OCI-LY7 (cell line): ENCODE results near the gene MYBPHL. TPM values are rescaled to one million over a fixed set of nuclear protein-coding genes. Genes with fewer than 3 reads are reported as not detected.

Source experiments
- BruUV-seq: library from RNA; stranded (reverse); fragments of 400-500 nt; replicated peaks from 2 replicates; lab custom pipeline; 2021; lab: Mats Ljungman, UMichigan
- CTCF ChIA-PET: fragments of 300-600 bp; sonication (Branson Sonifier 250); formaldehyde crosslinking; loops from one replicate; lab custom pipeline; 2022; ENCODE audit warnings: antibody characterized with exemption; ENCODE audit not compliant: unreplicated experiment; lab: Charles Lee
- POLR2A ChIA-PET: fragments of 300-600 bp; sonication (Branson Sonifier 250); formaldehyde crosslinking; loops from one replicate; lab custom pipeline; 2022; ENCODE audit warnings: antibody characterized with exemption; lab: Charles Lee
- DNase-seq: peaks from one replicate; pipeline ENCODE4 v3.0.0-alpha.2; 2015; ENCODE audit warnings: low spot score
- H2AFZ ChIP-seq: fragments of 200-600 bp; sonication (generic), shearing (Covaris generic); 2 replicates; pipeline ENCODE4 v1.6.1; 2014; ENCODE audit warnings: mild to moderate bottlenecking, antibody characterized with exemption, low read length, moderate library complexity
- H3K27ac ChIP-seq: fragments of 200-600 bp; sonication (generic); 2 replicates; pipeline ENCODE4 v1.5.1; 2014; ENCODE audit warnings: mixed run types, low read depth, mild to moderate bottlenecking, moderate library complexity, low read length, inconsistent platforms; ENCODE audit not compliant: poor library complexity, severe bottlenecking
- H3K36me3 ChIP-seq: fragments of 200-600 bp; sonication (generic); 2 replicates; pipeline ENCODE4 v1.6.1; 2014; ENCODE audit warnings: mild to moderate bottlenecking, antibody characterized with exemption, low read length, moderate library complexity, mixed read lengths; ENCODE audit not compliant: insufficient read depth
- H3K4me1 ChIP-seq: fragments of 200-600 bp; sonication (generic); 2 replicates; pipeline ENCODE4 v1.5.1; 2014; ENCODE audit warnings: mild to moderate bottlenecking, low read length; ENCODE audit not compliant: insufficient read depth, poor library complexity, severe bottlenecking
- H3K4me2 ChIP-seq: fragments of 200-600 bp; sonication (generic); 2 replicates; pipeline ENCODE4 v1.6.1; 2014; ENCODE audit warnings: mild to moderate bottlenecking, low read length
- H3K4me3 ChIP-seq: fragments of 200-600 bp; sonication (generic); 2 replicates; pipeline ENCODE4 v1.5.1; 2014; ENCODE audit warnings: mild to moderate bottlenecking, low read depth, low read length; ENCODE audit not compliant: poor library complexity, severe bottlenecking
- H3K79me2 ChIP-seq: fragments of 200-600 bp; sonication (generic); 2 replicates; pipeline ENCODE4 v1.6.1; 2016; ENCODE audit warnings: low read depth, mild to moderate bottlenecking, low read length, moderate library complexity, mixed read lengths; ENCODE audit not compliant: insufficient read depth
- H3K9me2 ChIP-seq: fragments of 200-600 bp; sonication (generic); 2 replicates; pipeline ENCODE4 v1.6.1; 2016; ENCODE audit warnings: mild to moderate bottlenecking, low read length, mixed read lengths; ENCODE audit not compliant: insufficient read depth
- H3K9me3 ChIP-seq: fragments of 200-600 bp; sonication (generic); 2 replicates; pipeline ENCODE4 v1.6.1; 2014; ENCODE audit warnings: mild to moderate bottlenecking, mixed run types, low read length, mixed read lengths
- H4K20me1 ChIP-seq: fragments of 200-600 bp; sonication (generic); 2 replicates; pipeline ENCODE4 v1.6.1; 2014; ENCODE audit warnings: mild to moderate bottlenecking, antibody characterized with exemption, low read length, moderate library complexity, mixed read lengths; ENCODE audit not compliant: insufficient read depth
- CTCF ChIP-seq: fragments of 200-600 bp; sonication (generic); conservative IDR thresholded peaks from 2 replicates; pipeline ENCODE4 v1.5.1; 2014; ENCODE audit warnings: mild to moderate bottlenecking, antibody characterized with exemption, low read length, moderate library complexity, mixed read lengths
- EZH2phosphoT487 ChIP-seq: fragments of 200-600 bp; sonication (generic); IDR thresholded peaks from 2 replicates; pipeline ENCODE4 v1.6.1; 2018; ENCODE audit warnings: low read depth, borderline replicate concordance, mild to moderate bottlenecking, mixed run types, antibody characterized with exemption, low read length, moderate library complexity, mixed read lengths
- intact Hi-C: fragments of 100-400 bp; cut with micrococcal nuclease; formaldehyde crosslinking; loops from one replicate; pipeline ENCODE4 v1.10.0; 2022; ENCODE audit not compliant: unreplicated experiment
- total RNA-seq, 2 experiments: library from RNA; depleted of rRNA in 1 of 2; stranded (reverse); fragments of >200 nt in 1 of 2; shearing (Covaris generic) in 1 of 2; gene quantifications; 2 replicates each; pipeline ENCODE4 v1.2.3, GENCODE V29; 2014 to 2022

The MYBPHL gene
- total RNA-seq, 2 experiments from 2014 or later, result 0.16 TPM; not detected in 1

- H2AFZ ChIP-seq, result no peak overlapping the region
- H3K4me3 ChIP-seq, result no peak overlapping the region
- no peaks in the 10 kb centered on the region for H3K9me2 ChIP-seq
- no peaks in the 10 kb centered on the region for H3K79me2 ChIP-seq
- POLR2A ChIA-PET, result interaction anchor here (0.9 kb wide), 1 partner anchor 13 kb away, joined by 3 read pairs; no protein-coding TSS in a partner anchor
- no peak for DNase-seq
- H3K27ac ChIP-seq, result no peak overlapping the region
- intact Hi-C loops, result no loop called here
- H3K9me3 ChIP-seq, result no peaks in the 10 kb centered on the region
- no TSS peak for BruUV-seq
- H3K4me1 ChIP-seq, result peaks cover 3% of the 10 kb centered on the region
- TF ChIP-seq CTCF (no peak), EZH2phosphoT487 (no peak)
- H3K4me2 ChIP-seq, result no peak overlapping the region
- CTCF ChIA-PET, result no interaction called here
- H4K20me1 ChIP-seq, result no peaks in the 10 kb centered on the region
- H3K36me3 ChIP-seq, result peaks cover 4% of the 10 kb centered on the region; the same call in 1 of the 2 replicates
Measured at GRCh38 chr1:109243860-109244552, 62.8 kb downstream of the MYBPHL start.

GRCh38 chr1:109243221-109243620, 63.6 kb downstream of the MYBPHL start:
- H2AFZ ChIP-seq, result no peak overlapping the region
- no peaks in the 10 kb centered on the region for H3K9me3 ChIP-seq
- H3K79me2 ChIP-seq, result no peaks in the 10 kb centered on the region
- no peak overlapping the region for H3K4me3 ChIP-seq
- DNase-seq, result no peak
- intact Hi-C loops, result no loop called here
- H3K4me2 ChIP-seq, result no peak overlapping the region
- TF ChIP-seq EZH2phosphoT487 (no peak), CTCF (no peak)
- no peak overlapping the region for H3K27ac ChIP-seq
- no peaks in the 10 kb centered on the region for H4K20me1 ChIP-seq
- H3K4me1 ChIP-seq, result no peaks in the 10 kb centered on the region
- peaks cover 12% of the 10 kb centered on the region for H3K36me3 ChIP-seq
- CTCF ChIA-PET, result no interaction called here
- no peaks in the 10 kb centered on the region for H3K9me2 ChIP-seq
- POLR2A ChIA-PET, result interaction anchor here (1.0 kb wide), 1 partner anchor 11 kb away, joined by 3 read pairs; no protein-coding TSS in a partner anchor
- no TSS peak for BruUV-seq

- Histone ChIP-seq H3K36me3 (peaks cover 20% of the 10 kb centered on the region), H3K27ac (no peak overlapping the region), H3K79me2 (no peaks in the 10 kb centered on the region), H4K20me1 (no peaks in the 10 kb centered on the region), H3K4me1 (no peaks in the 10 kb centered on the region), H3K4me3 (no peak overlapping the region), H3K9me3 (no peaks in the 10 kb centered on the region), H3K4me2 (no peak overlapping the region), H2AFZ (no peak overlapping the region), H3K9me2 (no peaks in the 10 kb centered on the region)
- BruUV-seq, result no TSS peak
- no peak for DNase-seq
- POLR2A ChIA-PET, result interaction anchor here (0.6 to 1.0 kb wide), 2 partner anchors 12 to 419 kb away, joined by 3 read pairs; no protein-coding TSS in a partner anchor
- CTCF ChIA-PET, result no interaction called here
- intact Hi-C loops, result no loop called here
- TF ChIP-seq CTCF (no peak), EZH2phosphoT487 (no peak)
Measured at GRCh38 chr1:109242387-109242786, 64.4 kb downstream of the MYBPHL start.
